Endodermal cell (in vitro differentiated cells): ENCODE data around the gene FAHD1. TPM values are rescaled to one million over a fixed set of nuclear protein-coding genes. Genes with fewer than 3 reads are reported as not detected.

Experiments used
- DNase-seq: peaks from one replicate; pipeline ENCODE4 v3.0.0-alpha.2; 2017
- H3K27ac ChIP-seq: 2 replicates; pipeline ENCODE4 v1.5.1; 2013; ENCODE audit warnings: mild to moderate bottlenecking, low read depth, low read length, moderate library complexity
- H3K27me3 ChIP-seq: 2 replicates; pipeline ENCODE4 v1.6.1; 2013; ENCODE audit warnings: mild to moderate bottlenecking, low read length, moderate library complexity; ENCODE audit not compliant: insufficient read depth, control insufficient read depth, poor library complexity, severe bottlenecking
- H3K36me3 ChIP-seq: 2 replicates; pipeline ENCODE4 v1.7.0; 2013; ENCODE audit warnings: mild to moderate bottlenecking, low read length, moderate library complexity; ENCODE audit not compliant: control insufficient read depth, insufficient read depth
- H3K4me1 ChIP-seq: one replicate; pipeline ENCODE4 v1.7.0; 2013; ENCODE audit warnings: low read length; ENCODE audit not compliant: control insufficient read depth, insufficient read depth
- H3K4me3 ChIP-seq: 2 replicates; pipeline ENCODE4 v1.5.1; 2013; ENCODE audit warnings: mild to moderate bottlenecking, low read length, moderate library complexity
- H3K9ac ChIP-seq: 2 replicates; pipeline ENCODE4 v1.6.1; 2013; ENCODE audit warnings: mild to moderate bottlenecking, low read length, moderate library complexity; ENCODE audit not compliant: poor library complexity, severe bottlenecking; ENCODE audit errors: extremely low read depth
- H3K9me3 ChIP-seq: 2 replicates; pipeline ENCODE4 v1.6.1; 2013; ENCODE audit warnings: mild to moderate bottlenecking, low read length, moderate library complexity; ENCODE audit not compliant: control insufficient read depth
- H3K27ac Mint-ChIP-seq: 2 replicates; pipeline ENCODE4 v1.8.0; 2020; ENCODE audit warnings: mixed read lengths
- H3K27me3 Mint-ChIP-seq: 2 replicates; pipeline ENCODE4 v1.8.0; 2021; ENCODE audit warnings: mild to moderate bottlenecking, mixed read lengths; ENCODE audit not compliant: insufficient read depth
- H3K36me3 Mint-ChIP-seq: 2 replicates; pipeline ENCODE4 v1.8.0; 2020; ENCODE audit warnings: low read depth, mixed read lengths
- H3K4me1 Mint-ChIP-seq: 2 replicates; pipeline ENCODE4 v1.8.0; 2020; ENCODE audit warnings: mixed read lengths
- H3K4me3 Mint-ChIP-seq: 2 replicates; pipeline ENCODE4 v1.8.0; 2020; ENCODE audit warnings: mild to moderate bottlenecking, moderate library complexity, mixed read lengths
- H3K9me3 Mint-ChIP-seq: 2 replicates; pipeline ENCODE4 v1.8.0; 2020; ENCODE audit warnings: mild to moderate bottlenecking, mixed read lengths
- whole genome bisulfite sequencing, 2 experiments: methylation state at CpG; one replicate each; pipeline versions ENCODE4 v1.1.5 to v1.1.7; 2013; ENCODE audit warnings: missing lambda C conversion rate in 2 of 2, mixed read lengths in 1 of 2; ENCODE audit not compliant: insufficient coverage in 1 of 2, insufficient read length in 1 of 2; 5-methylcytosine and 5-hydroxymethylcytosine counted together
- total RNA-seq, 2 donors: library from RNA; stranded (reverse); fragmentation: NEBNext Ultra II Directional in 1 of 2; extraction: Animal tissue kit (Norgen Biotek cat#: 25700) in 1 of 2; gene quantifications; 2 replicates in 1 of 2; 3 replicates in 1 of 2; pipeline ENCODE4 v1.2.1, GENCODE V29; 2021
- TF ChIP-seq, protein P1 (sequence below): fragments of 200-600 bp; sonication (generic); conservative IDR thresholded peaks from 2 replicates; pipeline ENCODE4 v1.5.0; 2021; ENCODE audit warnings: antibody characterized with exemption, mild to moderate bottlenecking

Gene FAHD1
- total RNA-seq, 2 donors from 2014 or later: 16.6 to 16.9 TPM

DNA sequence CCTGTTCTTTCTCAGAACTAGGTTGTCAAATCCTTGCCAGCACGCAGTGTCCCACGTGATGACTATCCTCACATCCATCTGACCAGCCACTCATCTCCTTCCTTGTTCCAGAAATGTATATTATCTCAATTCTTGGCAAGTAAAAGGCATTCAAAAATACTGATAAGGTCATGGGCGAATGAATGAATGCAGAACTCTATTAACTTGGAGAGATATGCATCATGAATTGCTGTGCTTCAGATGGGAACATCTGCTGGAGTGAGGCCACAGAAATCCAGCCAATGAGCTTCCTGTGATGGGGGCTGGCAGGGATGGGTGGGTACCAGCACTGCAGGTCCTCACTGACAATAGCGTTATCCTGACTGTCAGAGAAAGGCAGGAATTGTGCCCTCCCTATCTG, 19.0 kb downstream of the FAHD1 start:
- no peaks in the 10 kb centered on the region for H3K36me3 ChIP-seq
- no peak for DNase-seq
- Mint-ChIP-seq H3K4me3 (no peak overlapping the region), H3K27ac (no peak overlapping the region), H3K4me1 (no peaks in the 10 kb centered on the region), H3K27me3 (peaks cover 25% of the 10 kb centered on the region), H3K36me3 (no peaks in the 10 kb centered on the region), H3K9me3 (no peaks in the 10 kb centered on the region)
- 40 to 55% methylated on average over 4 of the region's 4 CpGs for WGBS, 2 experiments
- no peak overlapping the region for H3K27ac ChIP-seq
- TF ChIP-seq, protein P1, sequence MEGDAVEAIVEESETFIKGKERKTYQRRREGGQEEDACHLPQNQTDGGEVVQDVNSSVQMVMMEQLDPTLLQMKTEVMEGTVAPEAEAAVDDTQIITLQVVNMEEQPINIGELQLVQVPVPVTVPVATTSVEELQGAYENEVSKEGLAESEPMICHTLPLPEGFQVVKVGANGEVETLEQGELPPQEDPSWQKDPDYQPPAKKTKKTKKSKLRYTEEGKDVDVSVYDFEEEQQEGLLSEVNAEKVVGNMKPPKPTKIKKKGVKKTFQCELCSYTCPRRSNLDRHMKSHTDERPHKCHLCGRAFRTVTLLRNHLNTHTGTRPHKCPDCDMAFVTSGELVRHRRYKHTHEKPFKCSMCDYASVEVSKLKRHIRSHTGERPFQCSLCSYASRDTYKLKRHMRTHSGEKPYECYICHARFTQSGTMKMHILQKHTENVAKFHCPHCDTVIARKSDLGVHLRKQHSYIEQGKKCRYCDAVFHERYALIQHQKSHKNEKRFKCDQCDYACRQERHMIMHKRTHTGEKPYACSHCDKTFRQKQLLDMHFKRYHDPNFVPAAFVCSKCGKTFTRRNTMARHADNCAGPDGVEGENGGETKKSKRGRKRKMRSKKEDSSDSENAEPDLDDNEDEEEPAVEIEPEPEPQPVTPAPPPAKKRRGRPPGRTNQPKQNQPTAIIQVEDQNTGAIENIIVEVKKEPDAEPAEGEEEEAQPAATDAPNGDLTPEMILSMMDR: no peak
- H3K9ac ChIP-seq: no peak overlapping the region
- no peak overlapping the region for H3K4me3 ChIP-seq
- no peaks in the 10 kb centered on the region for H3K4me1 ChIP-seq
- H3K27me3 ChIP-seq: peaks cover 19% of the 10 kb centered on the region
- H3K9me3 ChIP-seq: no peaks in the 10 kb centered on the region

- H3K27me3 ChIP-seq: peaks cover 23% of the 10 kb centered on the region
- 75 to 80% methylated on average over 1 of the region's 1 CpG for WGBS, 2 experiments
- H3K27ac ChIP-seq: no peak overlapping the region
- Mint-ChIP-seq H3K4me3 (no peak overlapping the region), H3K27me3 (peaks cover 29% of the 10 kb centered on the region), H3K4me1 (no peaks in the 10 kb centered on the region), H3K36me3 (no peaks in the 10 kb centered on the region), H3K27ac (no peak overlapping the region), H3K9me3 (no peaks in the 10 kb centered on the region)
- H3K4me1 ChIP-seq: no peaks in the 10 kb centered on the region
- TF ChIP-seq, protein P1: no peak
- H3K4me3 ChIP-seq: no peak overlapping the region
- no peak overlapping the region for H3K9ac ChIP-seq
- no peak for DNase-seq
- H3K9me3 ChIP-seq: no peaks in the 10 kb centered on the region
- H3K36me3 ChIP-seq: no peaks in the 10 kb centered on the region
Measured at GRCh38 chr16:1846416-1846815, 19.4 kb downstream of the FAHD1 start.

DNA sequence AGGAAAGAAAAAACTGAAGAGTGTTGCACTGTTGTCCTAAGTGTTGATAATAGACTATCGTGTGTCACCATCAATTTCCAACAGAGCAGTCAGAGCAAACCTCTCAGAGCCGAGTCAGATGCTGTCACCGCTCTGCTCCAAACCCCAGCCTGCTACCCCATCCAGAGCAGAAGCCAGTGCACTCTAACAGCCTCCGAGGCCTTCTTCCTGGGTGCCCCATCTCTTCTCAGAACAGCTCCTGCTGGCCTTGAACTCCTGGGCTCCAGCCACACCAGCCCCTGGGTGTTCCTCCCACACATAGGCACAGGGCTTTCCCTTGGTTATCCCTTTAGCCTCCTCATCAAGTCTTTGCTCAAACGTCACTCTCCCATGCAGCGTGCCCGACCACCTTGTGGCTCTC, 24.0 kb downstream of the FAHD1 start:
- no peak overlapping the region for H3K27ac Mint-ChIP-seq
- Histone ChIP-seq H3K9me3 (no peaks in the 10 kb centered on the region), H3K36me3 (no peaks in the 10 kb centered on the region), H3K4me1 (no peaks in the 10 kb centered on the region), H3K9ac (no peak overlapping the region), H3K4me3 (no peak overlapping the region), H3K27me3 (peaks cover 56% of the 10 kb centered on the region), H3K27ac (no peak overlapping the region)
- no peak overlapping the region for H3K4me3 Mint-ChIP-seq
- TF ChIP-seq, protein P1: no peak
- H3K27me3 Mint-ChIP-seq: peaks cover 60% of the 10 kb centered on the region
- no peaks in the 10 kb centered on the region for H3K9me3 Mint-ChIP-seq
- no peaks in the 10 kb centered on the region for H3K4me1 Mint-ChIP-seq
- no peaks in the 10 kb centered on the region for H3K36me3 Mint-ChIP-seq
- WGBS, 2 experiments: 78 to 84% methylated on average over 3 to 7 of the region's 7 CpGs
- DNase-seq: no peak
